ENCODE measurements around the gene RPSA.
"Not testable (repeated sequence)": the region's sequence is repeated elsewhere in the genome, so short reads cannot be mapped to it uniquely, and the experiment has no call there.

Gene RPSA

DNA sequence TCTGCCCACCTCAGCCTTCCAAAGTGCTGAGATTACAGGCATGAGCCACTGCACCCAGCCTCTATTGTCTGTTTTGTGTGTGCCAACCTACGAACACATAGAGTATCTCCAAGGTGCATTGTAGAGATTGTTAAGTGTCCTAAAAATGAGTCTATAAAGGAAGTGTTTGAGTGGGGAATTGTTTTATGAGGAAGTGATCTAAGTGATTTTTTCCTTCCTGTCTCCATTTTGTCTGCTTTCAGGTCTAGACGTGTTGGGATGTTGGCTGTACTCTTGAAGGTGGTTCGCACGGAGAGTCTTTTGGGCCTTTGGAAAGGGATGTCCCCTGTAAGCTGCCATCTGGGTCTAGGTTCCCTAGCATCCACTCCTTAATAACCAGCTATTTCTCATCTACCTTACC, 16.3 kb upstream of the RPSA start:
- DNase-seq, result no peak

DNA sequence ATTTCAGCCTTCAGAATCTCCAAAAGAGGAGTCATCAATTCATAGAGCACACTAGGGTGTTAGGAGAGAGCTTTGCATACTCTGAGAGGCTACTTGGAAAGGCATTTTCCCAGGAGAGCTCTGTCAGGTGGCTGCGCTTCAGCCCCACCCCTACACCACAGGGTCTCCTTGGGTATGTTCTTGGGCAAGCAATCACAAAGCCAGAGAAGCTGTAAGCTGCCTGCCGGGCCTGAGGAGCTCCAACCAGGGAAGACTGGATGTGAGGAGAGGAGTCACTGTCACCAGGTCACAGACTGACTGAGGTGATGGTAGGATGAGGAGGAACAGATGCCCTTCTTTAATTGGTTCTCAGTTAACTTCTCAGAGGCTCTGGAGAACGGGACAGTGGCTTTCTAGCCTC, 9.8 kb upstream of the RPSA start:
- no peak for DNase-seq

DNA sequence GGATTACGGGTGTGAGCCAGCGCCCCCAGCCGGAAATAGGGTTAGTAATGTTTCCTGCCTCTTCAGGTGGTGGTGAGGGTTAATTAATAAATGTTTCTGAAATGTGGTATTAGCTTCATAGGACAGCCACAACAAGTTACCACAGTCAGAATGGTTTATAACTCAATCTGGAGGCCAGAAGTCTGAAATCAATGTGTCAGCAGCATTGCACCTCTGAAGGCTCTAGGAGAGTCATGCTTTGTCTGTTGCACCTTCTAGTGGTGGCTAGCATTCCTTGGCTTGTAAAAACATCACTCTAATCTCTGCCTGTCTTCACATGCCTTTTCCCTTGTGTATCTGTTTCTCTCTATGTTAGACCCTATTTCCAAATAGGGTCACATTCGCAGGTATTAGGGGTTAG, 7.8 kb upstream of the RPSA start:
- no peak for DNase-seq

DNA sequence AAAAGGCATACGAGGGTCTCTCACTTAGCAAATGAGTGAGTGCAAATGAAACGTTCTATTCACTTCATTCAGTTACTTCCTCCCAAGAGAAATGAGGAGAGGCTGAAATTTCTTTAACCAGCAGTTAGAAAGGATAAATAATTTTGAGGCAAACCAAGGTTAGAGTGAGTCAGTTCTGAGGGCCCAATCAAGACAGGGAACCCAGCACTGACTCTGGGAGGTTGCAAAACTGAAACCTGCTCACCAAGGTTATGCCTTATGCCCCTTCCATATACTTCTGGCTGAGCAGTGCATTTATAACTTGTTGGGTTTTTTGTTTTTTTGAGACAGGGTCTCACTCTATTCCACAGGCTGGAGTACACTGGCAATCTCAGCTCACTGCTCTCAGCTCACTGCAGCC, 4.5 kb upstream of the RPSA start:
- DNase-seq, result no peak

DNA sequence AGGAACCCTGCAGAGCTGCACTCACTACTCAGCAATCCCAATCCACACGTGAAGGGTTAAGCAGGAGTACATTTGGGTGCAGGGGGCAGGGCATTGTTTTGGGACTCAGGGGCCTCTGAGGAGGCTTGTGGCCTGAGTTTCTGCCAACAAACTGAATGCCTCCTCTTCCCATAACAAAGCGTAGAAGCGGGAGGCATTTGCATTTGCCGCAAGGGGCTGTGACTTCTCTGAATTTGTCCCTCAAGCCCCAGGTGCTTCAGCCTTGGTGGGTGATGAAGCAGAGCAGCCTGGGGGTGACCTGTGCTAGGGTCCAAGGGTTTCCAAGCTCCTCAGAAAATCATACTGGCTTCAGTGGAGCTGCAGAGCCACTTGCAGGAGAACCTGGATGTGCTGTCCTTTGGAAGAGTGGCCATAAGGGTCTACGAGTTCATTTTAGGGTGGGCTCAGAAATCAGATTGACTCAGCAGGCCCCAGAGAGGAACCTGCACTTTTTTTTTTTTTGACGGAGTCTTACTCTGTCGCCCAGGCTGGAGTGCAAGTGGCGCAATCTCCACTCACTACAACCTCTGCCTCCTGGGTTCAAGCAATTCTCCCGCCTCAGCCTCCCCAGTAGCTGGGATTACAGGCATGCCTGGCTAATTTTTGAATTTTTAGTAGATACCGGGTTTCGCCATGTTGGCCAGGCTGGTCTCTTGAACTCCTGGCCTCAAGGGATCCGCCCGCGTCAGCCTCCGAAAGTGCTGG, 1.4 kb upstream of the RPSA start:
- no peak for DNase-seq

DNA sequence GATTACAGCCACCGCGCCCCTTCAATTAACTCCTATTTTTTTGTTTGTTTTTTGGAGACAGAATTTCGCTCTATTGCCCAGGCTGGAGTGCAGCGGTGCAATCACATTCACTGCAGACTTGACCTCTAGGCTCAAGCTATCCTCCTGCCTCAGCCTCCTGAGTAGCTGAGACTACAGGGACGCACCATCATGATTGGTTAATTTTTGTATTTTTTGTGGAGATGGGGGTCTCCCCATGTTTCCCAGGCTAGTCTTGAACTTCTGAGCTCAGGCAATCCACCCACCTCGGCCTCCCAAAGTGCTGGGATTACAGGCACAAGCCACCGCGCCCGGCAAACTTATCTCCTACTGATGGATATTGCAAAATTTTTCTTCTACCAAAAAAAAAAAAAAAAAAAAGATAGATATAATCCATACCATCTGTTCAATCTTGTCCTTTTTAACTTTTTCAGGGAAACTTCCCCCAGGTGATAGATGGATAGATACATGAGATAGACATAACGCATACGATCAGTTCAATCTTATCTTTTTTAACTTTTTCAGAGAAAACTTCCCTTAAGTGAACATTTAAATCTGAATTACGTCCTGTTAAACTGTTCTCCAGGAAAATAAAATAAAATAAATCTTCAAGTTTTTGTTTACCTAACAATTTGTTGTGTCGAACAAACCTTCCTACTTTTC, 693 bp upstream of the RPSA start:
- DNase-seq, result no peak

DNA sequence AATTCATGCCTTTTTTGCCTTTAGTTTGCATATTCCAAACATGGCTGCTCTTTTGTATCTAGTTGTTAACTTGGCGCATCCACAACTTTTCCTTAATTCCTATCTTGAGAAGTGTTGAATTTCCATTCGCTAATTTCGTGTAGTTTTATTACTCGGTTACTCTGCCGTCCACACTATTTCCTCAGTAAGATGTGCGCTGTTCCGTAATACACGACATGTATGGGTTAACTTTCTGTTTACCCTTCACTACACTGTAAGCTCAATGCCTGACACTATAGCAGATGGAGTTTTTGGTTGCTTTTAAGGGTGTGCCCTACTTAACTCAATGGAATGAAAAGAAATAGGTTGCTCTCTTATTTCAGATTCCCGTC, 724 bp downstream of the RPSA start:
- no peak for DNase-seq

DNA sequence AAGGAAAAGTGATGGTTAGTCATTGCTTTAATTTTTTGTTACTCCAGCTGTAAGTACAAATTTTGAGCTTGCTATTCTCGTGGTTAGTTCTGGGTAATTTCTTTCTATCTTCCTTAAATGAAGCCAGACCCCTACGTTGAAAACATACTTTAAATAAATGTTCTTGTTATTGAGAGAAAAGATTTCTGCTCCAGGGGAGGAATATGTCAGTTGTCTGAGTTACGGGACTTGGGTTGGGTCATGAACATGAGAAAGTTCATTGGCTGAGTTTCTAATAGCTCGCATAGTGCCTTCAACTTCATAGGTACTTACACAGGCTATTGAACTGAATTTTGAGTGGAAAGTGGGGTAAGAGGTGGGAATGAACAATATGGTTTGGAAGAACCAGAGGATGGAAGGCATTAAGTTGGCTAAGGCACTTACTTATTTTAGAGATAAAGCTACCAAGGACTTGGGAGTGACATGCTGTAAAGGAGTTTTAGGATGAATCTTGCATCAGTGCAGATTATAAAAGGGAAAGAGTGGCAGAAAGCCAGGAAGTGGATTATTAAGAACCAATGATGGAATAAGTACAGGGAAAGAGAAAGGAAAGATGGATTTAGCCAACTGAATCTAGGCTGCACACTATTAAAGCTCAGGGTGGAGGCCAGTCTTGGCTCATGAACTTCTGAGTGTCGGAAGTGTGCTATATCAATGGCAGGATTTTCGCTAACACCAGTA, 1.4 kb downstream of the RPSA start:
- no peak for DNase-seq

DNA sequence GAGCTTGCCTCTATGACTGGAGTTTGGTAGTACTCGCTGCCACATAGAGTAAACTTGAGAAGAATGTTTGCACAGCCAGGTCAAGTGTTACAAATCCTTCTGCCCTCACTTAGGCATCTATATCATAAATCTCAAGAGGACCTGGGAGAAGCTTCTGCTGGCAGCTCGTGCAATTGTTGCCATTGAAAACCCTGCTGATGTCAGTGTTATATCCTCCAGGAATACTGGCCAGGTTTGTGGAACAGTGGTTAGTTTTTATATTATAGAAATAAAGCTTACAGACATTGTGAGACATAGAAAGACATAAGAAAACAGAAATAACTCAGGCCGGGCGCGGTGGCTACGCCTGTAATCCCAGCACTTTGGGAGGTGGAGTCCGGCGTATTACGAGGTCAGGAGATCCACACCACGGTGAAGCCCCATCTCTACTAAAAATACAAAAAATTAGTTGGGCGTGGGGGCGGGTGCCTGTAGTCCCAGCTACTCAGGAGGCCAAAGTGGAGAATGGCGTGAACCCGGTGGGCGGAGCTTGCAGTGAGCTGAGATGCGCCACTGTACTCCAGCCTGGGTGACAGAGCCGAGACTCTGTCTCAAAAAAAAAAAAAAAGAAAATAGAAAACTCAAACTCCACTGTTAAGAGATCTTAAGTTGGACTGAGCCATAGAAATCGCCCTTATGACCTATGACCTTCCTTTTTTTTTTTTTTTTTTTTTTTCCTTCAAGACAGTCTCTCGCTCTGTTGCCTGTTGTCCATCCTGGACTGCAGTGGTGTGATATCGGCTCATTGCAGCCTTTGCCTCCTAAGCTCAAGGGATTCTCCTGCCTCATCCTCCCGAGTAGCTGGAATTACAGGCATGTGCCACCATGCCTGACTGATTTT, 2.2 kb downstream of the RPSA start:
- DNase-seq, result no peak

DNA sequence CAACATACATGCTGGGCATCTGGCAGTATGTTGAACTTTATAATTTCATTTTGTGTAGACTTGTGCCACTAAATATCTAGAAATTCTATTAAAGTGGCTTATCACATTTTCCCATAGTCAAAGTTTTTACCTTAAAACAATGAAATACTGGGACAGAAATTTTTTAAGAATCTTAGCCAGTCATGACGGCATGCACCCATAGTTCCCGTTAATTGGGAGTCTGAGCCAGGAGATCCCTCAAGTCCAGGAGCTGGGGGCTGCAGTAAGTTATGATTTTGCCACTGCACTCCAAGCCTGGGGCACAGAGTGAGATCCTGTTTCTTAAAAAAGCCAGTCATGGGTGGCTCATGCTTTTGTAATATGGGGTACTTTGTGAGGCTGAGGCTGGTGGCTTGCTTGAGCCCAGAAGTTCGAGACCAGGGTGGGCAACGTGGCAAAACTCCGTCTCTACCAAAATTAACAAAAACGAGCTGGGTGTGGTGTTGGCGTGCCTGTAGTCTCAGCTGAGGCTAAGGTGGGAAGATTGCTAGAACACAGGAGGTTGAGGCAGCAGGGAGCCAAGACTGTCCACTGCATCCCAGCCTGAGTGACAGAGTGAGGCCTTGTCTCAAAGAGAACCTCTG, 3.1 kb downstream of the RPSA start:
- DNase-seq, result no peak

DNA sequence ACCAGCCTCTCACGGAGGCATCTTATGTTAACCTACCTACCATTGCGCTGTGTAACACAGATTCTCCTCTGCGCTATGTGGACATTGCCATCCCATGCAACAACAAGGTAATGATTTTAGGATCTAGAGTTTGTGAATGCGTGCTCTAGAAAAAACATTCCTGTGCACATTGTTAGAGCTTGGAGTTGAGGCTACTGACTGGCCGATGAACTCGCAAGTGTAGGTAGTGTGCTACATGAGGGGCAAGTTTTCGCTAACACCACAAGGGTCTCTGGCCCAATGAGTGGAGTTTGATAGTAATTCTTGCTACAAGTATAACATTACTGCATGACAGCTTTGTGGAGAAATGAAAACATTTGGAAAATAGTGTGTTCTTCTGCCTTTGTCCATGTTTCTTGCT, 4.4 kb downstream of the RPSA start:
- DNase-seq, result no peak

DNA sequence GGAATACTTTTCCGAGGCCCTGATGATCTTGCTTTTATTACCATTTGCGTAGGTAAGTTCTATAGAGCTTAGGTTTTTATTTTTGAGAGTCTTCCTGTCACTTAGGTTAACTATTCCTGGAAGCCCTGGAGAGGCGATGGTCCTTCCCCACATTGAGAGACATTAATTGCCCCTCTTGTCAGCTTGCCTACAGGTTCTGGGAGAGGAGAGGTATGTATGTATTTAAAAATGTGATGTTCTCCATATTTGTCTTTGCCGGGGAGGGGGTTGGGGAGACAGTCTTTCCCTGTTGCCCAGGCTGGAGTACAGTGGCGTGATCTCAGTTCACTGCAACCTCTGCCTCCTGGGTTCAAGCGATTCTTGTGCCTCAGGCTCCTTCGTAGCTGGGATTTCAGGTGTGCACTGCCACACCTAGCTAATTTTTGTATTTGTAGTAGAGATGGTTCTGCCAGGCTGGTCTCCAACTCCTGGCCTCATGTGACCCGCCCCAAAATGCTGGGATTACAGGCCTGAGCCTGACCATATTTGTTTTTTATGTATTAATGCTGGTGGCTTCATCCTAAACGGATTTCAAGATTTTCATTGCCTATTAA, 6.2 kb downstream of the RPSA start:
- no peak for DNase-seq

DNA sequence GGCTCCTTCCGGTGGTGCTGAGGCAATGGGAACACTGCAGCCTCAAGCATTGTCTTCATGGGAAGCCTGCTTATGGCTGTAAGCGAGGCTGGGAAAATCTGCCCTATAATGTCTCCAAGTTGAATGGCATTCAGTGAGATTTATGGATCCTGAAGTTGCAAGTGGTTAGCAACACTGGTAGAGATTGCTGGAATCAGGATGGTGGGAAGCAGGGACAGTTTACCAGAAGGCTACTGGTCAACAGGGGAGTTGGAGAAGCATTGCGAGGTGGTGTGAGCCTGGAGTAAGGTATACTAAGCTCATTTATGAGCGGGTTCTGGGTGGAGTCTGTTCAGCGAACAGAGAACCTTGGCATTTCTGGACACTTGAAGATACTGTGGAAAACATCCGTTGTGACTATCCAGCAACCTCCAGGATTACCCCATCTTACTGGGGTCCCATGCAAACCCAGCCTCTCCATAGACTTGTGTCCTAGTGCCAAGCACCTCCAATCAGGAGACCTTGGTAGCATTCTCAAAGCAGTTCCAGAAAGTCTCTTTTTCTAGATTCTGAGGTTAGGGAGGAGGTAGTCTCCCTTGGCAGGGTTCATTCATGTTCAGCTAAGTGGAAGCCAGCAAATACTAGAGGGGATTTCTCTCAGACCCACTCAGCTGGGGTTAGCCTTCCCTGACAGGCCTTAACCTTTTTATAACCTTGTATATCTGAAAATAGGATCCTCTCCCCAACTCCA, 7.3 kb downstream of the RPSA start:
- DNase-seq, result no peak

DNA sequence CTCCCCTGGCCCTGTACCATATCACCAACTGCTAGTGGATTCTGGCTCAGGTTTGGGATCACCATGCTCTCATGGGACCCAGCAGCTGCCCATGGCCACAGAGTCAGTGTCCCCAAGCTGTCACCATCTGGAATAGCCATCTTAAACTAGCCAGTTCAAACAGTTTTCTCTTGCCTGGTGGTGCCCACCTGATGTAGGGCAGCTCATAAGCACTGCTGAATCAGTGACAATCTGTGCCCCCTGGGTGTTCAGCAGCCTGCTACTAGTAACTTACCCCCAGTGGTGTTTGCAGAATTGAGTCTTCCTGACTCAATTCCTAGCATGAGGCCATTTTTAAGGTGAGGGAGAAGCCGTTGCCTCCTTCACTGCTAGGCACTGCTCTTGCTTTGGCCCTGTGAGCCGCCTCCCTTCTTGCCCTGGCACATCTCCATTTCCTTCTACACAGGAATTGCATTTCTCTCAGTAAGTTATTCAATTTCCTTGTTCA, 7.9 kb downstream of the RPSA start:
- DNase-seq, result no peak

DNA sequence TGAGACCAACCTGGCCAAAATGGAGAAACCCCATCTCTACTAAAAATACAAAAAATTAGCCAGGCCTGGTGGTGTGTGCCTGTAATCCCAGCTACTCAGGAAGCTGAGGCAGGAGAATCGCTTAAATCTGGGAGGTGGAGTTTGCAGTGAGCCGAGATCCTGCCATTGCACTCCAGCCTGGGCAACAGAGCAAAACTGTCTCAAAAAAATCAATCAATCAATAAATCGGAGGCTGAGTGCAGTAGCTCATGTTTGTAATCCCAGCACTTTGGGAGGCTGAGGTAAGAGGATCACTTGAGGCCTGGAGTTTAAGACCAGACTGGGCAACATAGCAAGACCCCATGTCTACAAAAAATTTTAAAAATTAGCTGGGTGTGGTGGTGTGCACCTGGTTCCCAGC, 8.8 kb downstream of the RPSA start:
- DNase-seq, result not testable (repeated sequence)

DNA sequence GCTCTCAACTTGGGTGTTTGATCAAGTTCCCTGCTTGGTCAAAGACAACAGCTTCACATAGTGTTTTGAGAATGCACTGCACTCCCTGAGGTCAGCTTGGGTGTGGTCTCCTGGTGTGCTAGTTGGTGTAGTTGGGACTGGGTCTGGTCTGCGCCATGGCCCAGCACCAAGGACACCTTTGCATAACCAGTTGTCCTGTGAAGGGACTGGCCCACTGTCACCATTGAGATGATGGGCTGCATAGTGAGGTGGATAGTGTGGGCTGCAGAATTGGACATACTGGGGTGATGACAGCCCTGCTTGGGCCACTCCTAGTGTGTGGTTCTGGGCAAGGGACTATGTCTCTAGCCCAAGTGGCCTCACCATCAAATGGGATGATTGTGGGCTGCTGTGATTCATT, 9.5 kb downstream of the RPSA start:
- DNase-seq, result no peak

DNA sequence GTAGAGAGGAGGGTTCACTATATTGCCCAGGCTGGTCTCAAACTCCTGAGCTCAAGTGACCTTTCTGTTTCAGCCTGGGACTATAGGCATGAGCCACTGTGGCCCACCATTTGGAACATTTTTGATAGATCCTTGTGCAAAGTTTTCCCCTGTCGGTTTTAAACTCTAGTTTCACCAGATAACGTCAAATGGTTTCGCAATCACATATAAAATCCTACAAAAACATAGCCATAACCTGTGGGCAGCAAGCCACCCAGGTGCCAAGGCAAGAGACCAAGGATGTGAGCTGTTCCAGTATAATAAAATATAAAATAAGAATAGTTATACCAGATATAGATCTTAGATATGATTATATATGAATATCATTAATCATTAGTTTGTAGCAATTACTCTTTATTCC, 10.5 kb downstream of the RPSA start:
- DNase-seq, result not testable (repeated sequence)

DNA sequence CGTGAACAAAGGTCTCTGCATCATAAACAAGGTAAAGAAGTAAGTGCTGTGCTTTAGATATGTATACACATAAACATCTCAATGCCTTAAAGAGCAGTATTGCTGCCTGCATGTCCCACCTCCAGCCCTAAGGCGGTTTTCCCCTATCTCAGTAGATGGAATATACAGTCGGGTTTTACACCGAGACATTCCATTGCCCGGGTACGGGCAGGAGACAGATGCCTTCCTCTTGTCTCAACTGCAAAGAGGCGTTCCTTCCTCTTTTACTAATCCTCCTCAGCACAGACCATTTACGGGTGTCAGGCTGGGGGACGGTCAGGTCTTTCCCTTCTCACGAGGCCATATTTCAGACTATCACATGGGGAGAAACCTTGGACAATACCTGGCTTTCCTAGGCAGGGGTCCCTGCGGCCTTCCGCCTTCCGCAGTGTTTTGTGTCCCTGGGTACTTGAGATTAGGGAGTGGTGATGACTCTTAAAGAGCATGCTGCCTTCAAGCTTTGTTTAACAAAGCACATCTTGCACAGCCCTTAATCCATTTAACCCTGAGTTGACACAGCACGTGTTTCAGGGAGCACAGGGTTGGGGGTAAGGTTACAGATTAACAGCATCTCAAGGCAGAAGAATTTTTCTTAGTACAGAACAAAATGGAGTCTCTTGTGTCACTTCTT, 12.2 kb downstream of the RPSA start:
- not testable (repeated sequence) for DNase-seq

DNA sequence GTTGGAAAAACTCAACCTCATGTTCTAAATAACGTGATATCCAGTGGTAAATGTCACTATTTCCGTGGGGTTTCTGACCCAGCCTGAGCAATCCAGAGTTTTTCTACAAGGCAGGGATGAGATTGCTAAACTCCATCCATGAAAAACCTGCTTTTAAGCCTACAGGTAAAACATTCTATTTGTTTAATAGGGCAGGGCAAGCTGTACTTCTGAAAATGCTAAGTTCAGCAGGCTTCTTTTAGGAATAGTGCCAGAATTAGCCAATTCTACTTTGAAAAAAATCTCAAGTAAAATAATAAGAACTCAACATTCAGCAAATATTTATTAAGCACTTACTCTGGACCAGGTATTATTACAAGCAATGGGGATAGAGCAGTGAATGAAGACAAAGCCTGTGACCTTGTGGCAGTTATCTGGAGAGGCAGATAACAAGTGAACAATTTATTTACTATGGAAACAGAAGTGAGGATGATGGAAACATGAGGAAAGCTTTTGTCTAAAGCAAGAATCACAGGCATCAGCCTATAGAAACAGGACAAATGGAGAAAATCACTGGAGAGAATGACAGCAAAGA, 13.3 kb downstream of the RPSA start:
- no peak for DNase-seq

DNA sequence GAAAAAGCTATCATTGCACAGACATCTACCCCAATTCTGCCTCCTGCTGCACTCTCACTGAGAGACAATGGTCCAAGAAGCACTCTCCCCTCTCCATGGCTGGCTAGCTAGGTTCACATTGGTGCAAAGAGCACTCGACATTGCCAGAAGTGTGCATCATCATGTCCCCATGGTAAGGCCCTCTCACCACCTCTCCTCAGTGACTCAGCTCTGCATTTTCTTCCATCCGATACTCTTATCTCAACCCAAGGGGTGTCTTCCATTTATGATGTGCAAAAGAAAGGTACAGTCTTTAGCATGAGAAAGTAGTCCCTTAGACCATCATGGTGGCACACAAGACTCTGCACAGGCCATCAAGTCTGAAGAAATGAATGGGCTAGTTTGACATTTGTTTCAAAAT, 14.0 kb downstream of the RPSA start:
- no peak for DNase-seq

Data from NCI-H1694 (cell line).